GM12878 (cell line): ENCODE measurements around the gene ATRNL1. TPM values are rescaled to one million over a fixed set of nuclear protein-coding genes. Genes with fewer than 3 reads are reported as not detected.

Source experiments
- ATAC-seq: fragments of 200-7000 bp; cut with Tn5 transposase; 3 replicates; pipeline ENCODE4 v1.9.1; 2020; ENCODE audit warnings: mild to moderate bottlenecking, moderate library complexity
- BruUV-seq: library from RNA; stranded (reverse); fragments of 400-500 nt; replicated peaks from 2 replicates; lab custom pipeline; 2021; lab: Mats Ljungman, UMichigan
- CTCF ChIA-PET: fragments of 300-600 bp; sonication (Branson Sonifier 250); formaldehyde crosslinking; extraction: SDS; loops from one replicate; lab custom pipeline; 2021; ENCODE audit warnings: inconsistent platforms; lab: Yijun Ruan, JAX
- POLR2A ChIA-PET: fragments of 350-600 bp; formaldehyde crosslinking; extraction: SDS; loops from one replicate; lab custom pipeline; 2021; ENCODE audit warnings: inconsistent platforms; lab: Charles Lee
- RAD21 ChIA-PET: fragments of 300-600 bp; sonication (Branson Sonifier 250); formaldehyde crosslinking; loops from one replicate; lab custom pipeline; 2023; ENCODE audit warnings: antibody characterized with exemption; ENCODE audit not compliant: unreplicated experiment; lab: Charles Lee
- SMC1A ChIA-PET: fragments of 300-600 bp; sonication (Branson Sonifier 250); formaldehyde crosslinking; loops from one replicate; lab custom pipeline; 2023; ENCODE audit not compliant: unreplicated experiment, uncharacterized antibody; lab: Charles Lee
- DNase-seq: peaks from one replicate; pipeline ENCODE4 v3.0.0-alpha.2; 2011; ENCODE audit warnings: low read depth, low spot score
- FAIRE-seq: peaks from 3 replicates; lab custom pipeline; 2011; peaks lifted over from hg19 to GRCh38; lab: Jason Lieb, UNC
- H2AFZ ChIP-seq: 2 replicates; pipeline ENCODE4 v1.6.0; 2011; ENCODE audit warnings: low read depth, low read length, control low read depth; ENCODE audit not compliant: control insufficient read depth
- H3K27ac ChIP-seq: 2 replicates; pipeline ENCODE4 v1.5.1; 2011; ENCODE audit warnings: control low read depth; ENCODE audit not compliant: control insufficient read depth, insufficient read depth
- H3K27me3 ChIP-seq, 2 experiments: replicated peaks in 1 of 2; 2 replicates each; pipeline versions ENCODE4 v1.6.0 to v1.6.1; 2011; ENCODE audit warnings: low read length in 1 of 2; ENCODE audit not compliant: control insufficient read depth in 2 of 2, insufficient read depth in 2 of 2
- H3K36me3 ChIP-seq, 2 experiments: 2 replicates each; pipeline ENCODE4 v1.5.1; 2011; ENCODE audit warnings: low read length in 1 of 2; ENCODE audit not compliant: control insufficient read depth in 2 of 2, insufficient read depth in 2 of 2
- H3K4me1 ChIP-seq: 2 replicates; pipeline ENCODE4 v1.6.1; 2011; ENCODE audit warnings: mild to moderate bottlenecking, low read length, moderate library complexity, mixed read lengths; ENCODE audit not compliant: control insufficient read depth, insufficient read depth
- H3K4me2 ChIP-seq: 2 replicates; pipeline ENCODE4 v1.6.0; 2011; ENCODE audit warnings: control low read depth; ENCODE audit not compliant: control insufficient read depth, insufficient read depth
- H3K4me3 ChIP-seq: fragments of 200-600 bp; sonication (generic); 2 replicates; pipeline ENCODE4 v1.5.1; 2016
- H3K79me2 ChIP-seq: 2 replicates; pipeline ENCODE4 v1.6.0; 2011; ENCODE audit warnings: low read length; ENCODE audit not compliant: control insufficient read depth, insufficient read depth
- H3K9ac ChIP-seq: 2 replicates; pipeline ENCODE4 v1.8.0; 2011; ENCODE audit warnings: low read length, control low read depth, mixed read lengths; ENCODE audit not compliant: control insufficient read depth, insufficient read depth
- H3K9me3 ChIP-seq: replicated peaks from 3 replicates; pipeline ENCODE4 v1.5.1; 2011; ENCODE audit warnings: mild to moderate bottlenecking, low read length; ENCODE audit not compliant: control insufficient read depth, insufficient read depth
- H4K20me1 ChIP-seq: 2 replicates; pipeline ENCODE4 v1.6.0; 2011; ENCODE audit not compliant: control insufficient read depth, insufficient read depth
- PAX5 ChIP-seq: IDR thresholded peaks from 2 replicates; pipeline ENCODE4 v1.6.1; 2011; ENCODE audit warnings: low read depth, low read length, borderline replicate concordance
- SMAD1 ChIP-seq: fragments of 450-650 bp; IDR thresholded peaks from 2 replicates; pipeline ENCODE4 v1.6.1; 2018; ENCODE audit warnings: mild to moderate bottlenecking, low read depth; ENCODE audit not compliant: partially characterized antibody
- SMC3 ChIP-seq: IDR thresholded peaks from 2 replicates; pipeline ENCODE4 v1.6.1; 2011; ENCODE audit warnings: low read length, improper control_type of control experiment, borderline replicate concordance
- SPI1 ChIP-seq: IDR thresholded peaks from 2 replicates; pipeline ENCODE4 v1.6.1; 2011; ENCODE audit warnings: low read depth, mild to moderate bottlenecking, low read length, moderate library complexity, borderline replicate concordance; ENCODE audit not compliant: insufficient read depth
- STAT3 ChIP-seq: IDR thresholded peaks from 2 replicates; pipeline ENCODE4 v1.6.1; 2011; ENCODE audit warnings: low read depth, low read length, improper control_type of control experiment
- ZBED1 ChIP-seq: IDR thresholded peaks from 2 replicates; pipeline ENCODE4 v1.6.1; 2016; ENCODE audit warnings: borderline replicate concordance
- ZNF207 ChIP-seq: fragments of 450-650 bp; IDR thresholded peaks from 2 replicates; pipeline ENCODE4 v1.6.1; 2014; ENCODE audit warnings: antibody characterized with exemption, mild to moderate bottlenecking, borderline replicate concordance
- ZSCAN29 ChIP-seq: fragments of 450-650 bp; IDR thresholded peaks from 2 replicates; pipeline ENCODE4 v1.6.1; 2017; ENCODE audit warnings: mild to moderate bottlenecking, moderate library complexity
- WGBS: methylation state at CpG from one replicate; pipeline ENCODE4 v1.1.6; 2016; ENCODE audit warnings: low lambda C conversion rate; ENCODE audit not compliant: insufficient replicate concordance, insufficient coverage; ENCODE audit errors: missing lambda C conversion rate; 5-methylcytosine and 5-hydroxymethylcytosine counted together
- in situ Hi-C: fragments of 300-500 bp; cut with MboI; formaldehyde crosslinking; loops from 9 replicates; pipeline ENCODE4 v1.14.3; 2018; ENCODE audit warnings: mixed read lengths
- intact Hi-C: fragments of 100-400 bp; cut with micrococcal nuclease; formaldehyde crosslinking; loops from one replicate; pipeline ENCODE4 v1.14.2; 2022; ENCODE audit not compliant: unreplicated experiment
- polyA plus RNA-seq, 11 experiments: library from polyadenylated mRNA; depleted of rRNA in 4 of 11; unstranded in 6 of 11; stranded (reverse) in 5 of 11; fragments of >200 nt; fragmentation: Nextera tagmentation in 4 of 11; fragmentation: Illumina TruSeq in 1 of 11; extraction: Ambion mirVana in 4 of 11; extraction: Trizol in 1 of 11; gene quantifications; 1 replicate in 1 of 11; 2 replicates in 10 of 11; pipeline versions ENCODE4 v1.2.1 to v1.2.3, GENCODE V29; 2011 to 2016; ENCODE audit warnings: inconsistent platforms in 2 of 11, missing spikeins in 2 of 11, low read depth in 1 of 11
- total RNA-seq, 4 experiments: library from RNA; depleted of rRNA in 3 of 4; stranded (reverse); fragments of >200 nt in 3 of 4; fragmentation: Illumina TruSeq in 1 of 4; extraction: Trizol in 1 of 4; gene quantifications; 2 replicates each; pipeline versions ENCODE4 v1.2.1 to v1.2.3, GENCODE V29; 2013 to 2021
- TF ChIP-seq, protein P1 (sequence below), 3 experiments: IDR thresholded peaks in 2 of 3; conservative IDR thresholded peaks in 1 of 3; 2 replicates each; pipeline ENCODE4 v1.5.1; 2011; ENCODE audit warnings: low read depth in 3 of 3, low read length in 3 of 3, mild to moderate bottlenecking in 3 of 3, control low read depth in 2 of 3, moderate library complexity in 2 of 3, inconsistent platforms in 1 of 3, mixed read lengths in 1 of 3; ENCODE audit not compliant: control insufficient read depth in 2 of 3, insufficient read depth in 1 of 3; ENCODE audit errors: extremely low read depth in 1 of 3

Gene ATRNL1
- total and polyA plus RNA-seq, 10 of the 15 experiments (the other 5 are each of a cell fraction or from before 2014, with no cell fraction given): 0.03 to 1.4 (median 0.34) TPM

DNA sequence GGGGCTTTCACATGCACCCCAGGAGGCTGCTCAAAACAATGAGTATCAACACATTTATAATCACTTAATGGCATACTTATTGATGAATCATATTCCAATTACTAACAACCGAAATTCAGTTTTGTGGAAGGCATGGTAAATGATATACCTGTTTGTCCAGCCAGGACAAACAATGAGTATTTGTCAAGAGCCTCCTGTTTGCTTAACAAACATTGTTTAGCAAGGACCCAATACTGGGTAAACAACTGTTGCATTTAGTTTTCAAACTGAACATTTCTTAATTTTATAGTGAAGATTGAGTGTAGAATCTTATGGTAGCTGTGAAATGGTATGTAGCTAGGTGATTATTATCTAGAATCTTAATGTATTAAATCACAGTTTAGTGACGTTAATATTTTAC is 473.7 kb downstream of the ATRNL1 start:
- no TSS peak for BruUV-seq
- RAD21 ChIA-PET: no interaction called here

DNA sequence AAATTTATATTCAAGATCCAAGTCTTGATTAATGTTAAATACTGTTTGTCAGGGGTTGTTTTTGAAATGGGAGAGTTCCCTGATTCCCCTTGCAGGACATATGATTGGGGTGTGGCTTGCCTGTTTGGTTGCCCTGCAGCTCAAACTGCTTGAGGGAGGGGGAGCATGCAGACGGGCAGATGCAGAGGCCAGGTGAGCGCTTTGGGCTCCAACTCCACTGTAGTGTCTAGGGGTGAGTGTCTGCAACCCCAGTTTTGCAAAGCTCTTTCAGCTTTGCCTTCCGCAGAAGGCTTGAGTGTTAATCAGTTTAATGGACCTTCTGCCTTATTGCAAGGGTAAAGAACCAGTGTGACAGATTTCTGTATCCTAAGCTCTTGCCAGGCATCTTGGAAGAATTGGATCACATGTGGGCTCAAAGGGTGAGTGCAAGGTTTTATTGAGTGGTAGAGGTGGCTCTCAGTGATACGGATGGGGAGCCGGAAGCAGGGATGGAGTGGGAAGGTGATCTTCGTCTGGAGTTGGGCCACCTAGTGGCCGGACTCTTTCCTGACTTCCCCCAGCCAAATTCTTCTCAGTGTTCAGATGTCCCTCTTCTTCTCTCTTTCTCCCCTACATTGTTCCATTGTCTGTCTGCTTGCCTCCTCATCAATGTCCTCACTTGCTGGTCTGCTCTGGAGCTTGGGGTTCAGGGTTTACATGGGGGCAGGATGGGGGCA is 479.7 kb downstream of the ATRNL1 start:
- Histone ChIP-seq H3K36me3 (no peaks in the 10 kb centered on the region), H3K79me2 (no peaks in the 10 kb centered on the region), H3K4me1 (no peaks in the 10 kb centered on the region), H3K9ac (no peak overlapping the region), H4K20me1 (no peaks in the 10 kb centered on the region), H3K9me3 (no peaks in the 10 kb centered on the region), H2AFZ (no peak overlapping the region), H3K27me3 (no peaks in the 10 kb centered on the region), H3K27ac (no peak overlapping the region), H3K4me3 (no peak overlapping the region), H3K4me2 (no peak overlapping the region)
- ChIA-PET POLR2A (no interaction called here), SMC1A (no interaction called here), CTCF (no interaction called here), RAD21 (interaction anchor here (0.5 kb wide), 1 partner anchor 399 kb away, joined by 3 read pairs; no protein-coding TSS in a partner anchor)
- in situ Hi-C loops (no loop called here), intact Hi-C loops (no loop called here)
- TF ChIP-seq SMC3: peak; percentile 22; the same call in 1 of the 2 replicates
- TF ChIP-seq, protein P1, sequence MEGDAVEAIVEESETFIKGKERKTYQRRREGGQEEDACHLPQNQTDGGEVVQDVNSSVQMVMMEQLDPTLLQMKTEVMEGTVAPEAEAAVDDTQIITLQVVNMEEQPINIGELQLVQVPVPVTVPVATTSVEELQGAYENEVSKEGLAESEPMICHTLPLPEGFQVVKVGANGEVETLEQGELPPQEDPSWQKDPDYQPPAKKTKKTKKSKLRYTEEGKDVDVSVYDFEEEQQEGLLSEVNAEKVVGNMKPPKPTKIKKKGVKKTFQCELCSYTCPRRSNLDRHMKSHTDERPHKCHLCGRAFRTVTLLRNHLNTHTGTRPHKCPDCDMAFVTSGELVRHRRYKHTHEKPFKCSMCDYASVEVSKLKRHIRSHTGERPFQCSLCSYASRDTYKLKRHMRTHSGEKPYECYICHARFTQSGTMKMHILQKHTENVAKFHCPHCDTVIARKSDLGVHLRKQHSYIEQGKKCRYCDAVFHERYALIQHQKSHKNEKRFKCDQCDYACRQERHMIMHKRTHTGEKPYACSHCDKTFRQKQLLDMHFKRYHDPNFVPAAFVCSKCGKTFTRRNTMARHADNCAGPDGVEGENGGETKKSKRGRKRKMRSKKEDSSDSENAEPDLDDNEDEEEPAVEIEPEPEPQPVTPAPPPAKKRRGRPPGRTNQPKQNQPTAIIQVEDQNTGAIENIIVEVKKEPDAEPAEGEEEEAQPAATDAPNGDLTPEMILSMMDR (IDR thresholded peaks at IDR 0.05 in 2 of 3, conservative IDR thresholded peaks at IDR 0.05 in 1 of 3; ENCODE audit: control insufficient read depth in 2 of 3, extremely low read depth in 1 of 3, insufficient read depth in 1 of 3, low read depth in 3 of 3, low read length in 3 of 3): peak; percentile 15 to 40 (median 40); a peak in 4 of 6 replicates
- no peak for TF ChIP-seq ZBED1
- FAIRE-seq (no peak), DNase-seq (no peak), ATAC-seq (peak; percentile 68)
- BruUV-seq: no TSS peak
- WGBS: 14% methylated on average over 7 of the region's 7 CpGs

More for the DNA sequence above, 473.7 kb downstream of the ATRNL1 start:
- Histone ChIP-seq H3K9me3 (no peaks in the 10 kb centered on the region), H3K27me3 (no peaks in the 10 kb centered on the region), H3K36me3 (no peaks in the 10 kb centered on the region), H3K79me2 (no peaks in the 10 kb centered on the region), H2AFZ (no peak overlapping the region), H3K9ac (no peak overlapping the region)
- WGBS: 0% methylated on average over 2 of the region's 2 CpGs
- intact Hi-C loops: no loop called here
- SMC1A ChIA-PET: no interaction called here
- DNase-seq: no peak
- TF ChIP-seq SMAD1 (no peak), ZSCAN29 (no peak), ZNF207 (no peak), SPI1 (no peak), PAX5 (no peak), STAT3 (no peak)
- TF ChIP-seq, all 136 proteins: peak for 0
- ChIA-PET CTCF (no interaction called here), POLR2A (no interaction called here)
- in situ Hi-C loops: no loop called here
- H3K4me2 ChIP-seq: no peak overlapping the region
- H4K20me1 ChIP-seq: no peaks in the 10 kb centered on the region
- H3K4me1 ChIP-seq: no peaks in the 10 kb centered on the region
- H3K4me3 ChIP-seq: no peak overlapping the region
- FAIRE-seq (no peak), ATAC-seq (no peak)
- no peak overlapping the region for H3K27ac ChIP-seq
